ENCODE measurements around the gene HOXB7.

- TF ChIP-seq CTCF (IDR thresholded peaks at IDR 0.05) (no peak), POLR2A (IDR thresholded peaks at IDR 0.05) (no peak)
Observed at GRCh38 chr17:48577946-48578615, 32.7 kb downstream of the HOXB7 start, which contains the start of gene HOXB4.

All from Peyer's patch (tissue), 4 donors.